Measurements from ENCODE around the gene ZDHHC11. TPM values are rescaled to one million over a fixed set of nuclear protein-coding genes. Genes with fewer than 3 reads are reported as not detected.

The ZDHHC11 gene
- total and polyA plus RNA-seq, 4 donors = 11.7 to 21.6 (median 16.1) TPM

DNA sequence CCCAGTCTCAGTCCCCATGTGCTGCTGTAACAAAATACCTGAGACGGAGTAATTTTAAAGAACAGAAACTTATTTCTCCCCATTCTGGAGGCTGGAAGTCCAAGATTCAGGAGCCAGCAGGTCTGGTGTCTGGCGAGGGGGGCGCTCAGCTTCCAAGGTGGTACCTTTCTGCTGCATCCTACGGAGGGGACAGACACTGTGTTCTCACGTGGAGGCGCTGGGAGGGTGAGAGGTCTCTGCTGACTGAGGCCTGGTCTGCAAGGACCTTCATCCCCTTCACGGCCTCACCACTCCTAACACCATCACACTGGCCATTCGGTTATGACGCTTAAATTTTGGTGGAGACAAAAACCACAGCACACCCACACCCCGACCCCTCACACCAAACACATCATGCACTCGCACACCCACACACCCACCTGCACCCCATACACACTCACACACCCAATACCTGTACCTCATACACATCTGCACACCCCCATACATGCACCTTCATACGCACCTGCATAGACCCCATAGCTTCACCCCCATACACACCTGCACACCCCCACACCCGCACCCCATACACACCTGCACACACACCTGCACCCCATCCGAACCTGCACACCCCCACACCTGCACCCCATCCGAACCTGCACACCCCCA, 9.8 kb upstream of the ZDHHC11 start:
- 90% methylated on average over 13 of the region's 15 CpGs for WGBS (ENCODE audit: insufficient coverage)
- H3K27ac ChIP-seq (ENCODE audit: low read depth, low read length) = no peak overlapping the region
- H3K4me1 ChIP-seq (ENCODE audit: control insufficient read depth, insufficient read depth, low read length) = no peaks in the 10 kb centered on the region
- no peaks in the 10 kb centered on the region for H3K27me3 ChIP-seq (ENCODE audit: control insufficient read depth, insufficient read depth, low read length)
- no peaks in the 10 kb centered on the region for H3K9me3 ChIP-seq (ENCODE audit: control insufficient read depth, insufficient read depth, low read length)
- H3K36me3 ChIP-seq (ENCODE audit: control insufficient read depth, insufficient read depth, low read length) = peaks cover 71% of the 10 kb centered on the region
- no peak overlapping the region for H3K4me3 ChIP-seq (ENCODE audit: low read depth, low read length)
- no peak for DNase-seq (ENCODE audit: low read depth in 4 of 6, low spot score in 6 of 6)

DNA sequence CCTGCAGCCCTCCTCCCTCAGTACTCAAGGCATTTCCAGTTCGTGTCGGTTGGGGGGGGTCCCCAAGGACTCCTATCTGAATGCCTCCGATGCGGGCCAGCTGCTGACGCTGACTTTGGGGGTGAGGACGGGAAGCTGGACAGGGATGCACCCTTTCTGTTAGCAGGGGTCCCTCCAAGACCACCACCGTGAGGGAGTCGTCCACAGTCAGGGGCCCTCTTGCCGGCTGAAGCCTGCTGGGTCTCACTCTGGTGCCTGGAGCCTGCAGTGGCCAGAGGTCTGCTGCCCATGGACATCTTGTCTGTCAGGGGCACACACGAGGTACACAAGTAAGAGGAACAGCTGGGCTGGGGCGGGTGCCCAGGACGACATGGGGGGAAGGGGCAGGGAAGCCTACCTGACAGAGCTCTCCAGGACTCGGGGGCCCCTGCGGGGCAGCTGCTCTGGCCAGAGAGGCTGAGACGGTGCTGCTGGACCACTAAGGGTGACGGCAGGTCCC, 9.1 kb upstream of the ZDHHC11 start:
- WGBS (ENCODE audit: insufficient coverage) = 87% methylated on average over 16 of the region's 16 CpGs

DNA sequence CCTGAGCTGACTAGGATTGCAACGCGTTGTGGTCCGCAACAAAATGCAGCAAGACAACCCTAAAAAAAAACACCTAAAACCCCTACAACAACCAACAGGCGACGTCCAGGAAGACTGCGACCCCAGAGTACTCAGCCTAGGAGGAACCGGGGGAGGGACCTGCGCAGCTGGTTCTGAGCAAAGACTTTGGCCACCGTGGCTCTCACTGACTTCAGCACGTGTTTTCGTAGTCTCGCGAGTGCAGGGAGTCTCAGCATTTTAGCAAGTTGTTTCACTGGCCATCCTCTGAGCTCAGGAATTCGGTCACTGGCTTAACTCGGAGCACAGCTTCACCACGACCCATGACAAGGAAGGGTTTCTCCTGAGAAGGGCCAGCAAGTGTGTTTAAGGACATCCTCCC, 8.6 kb upstream of the ZDHHC11 start:
- Histone ChIP-seq H3K36me3 (ENCODE audit: control insufficient read depth, insufficient read depth, low read length) (peaks cover 59% of the 10 kb centered on the region), H3K9me3 (ENCODE audit: control insufficient read depth, insufficient read depth, low read length) (no peaks in the 10 kb centered on the region), H3K4me1 (ENCODE audit: control insufficient read depth, insufficient read depth, low read length) (no peaks in the 10 kb centered on the region), H3K27me3 (ENCODE audit: control insufficient read depth, insufficient read depth, low read length) (no peaks in the 10 kb centered on the region), H3K27ac (ENCODE audit: low read depth, low read length) (no peak overlapping the region), H3K4me3 (ENCODE audit: low read depth, low read length) (no peak overlapping the region)
- 85% methylated on average over 15 of the region's 16 CpGs for WGBS (ENCODE audit: insufficient coverage)
- no peak for DNase-seq (ENCODE audit: low read depth in 4 of 6, low spot score in 6 of 6)

More for the DNA sequence above, 9.1 kb upstream of the ZDHHC11 start:
- no peaks in the 10 kb centered on the region for H3K9me3 ChIP-seq (ENCODE audit: control insufficient read depth, insufficient read depth, low read length)
- H3K4me3 ChIP-seq (ENCODE audit: low read depth, low read length) = no peak overlapping the region
- H3K27me3 ChIP-seq (ENCODE audit: control insufficient read depth, insufficient read depth, low read length) = no peaks in the 10 kb centered on the region
- no peak for DNase-seq (ENCODE audit: low read depth in 4 of 6, low spot score in 6 of 6)
- H3K4me1 ChIP-seq (ENCODE audit: control insufficient read depth, insufficient read depth, low read length) = no peaks in the 10 kb centered on the region
- peaks cover 63% of the 10 kb centered on the region for H3K36me3 ChIP-seq (ENCODE audit: control insufficient read depth, insufficient read depth, low read length)
- no peak overlapping the region for H3K27ac ChIP-seq (ENCODE audit: low read depth, low read length)

DNA sequence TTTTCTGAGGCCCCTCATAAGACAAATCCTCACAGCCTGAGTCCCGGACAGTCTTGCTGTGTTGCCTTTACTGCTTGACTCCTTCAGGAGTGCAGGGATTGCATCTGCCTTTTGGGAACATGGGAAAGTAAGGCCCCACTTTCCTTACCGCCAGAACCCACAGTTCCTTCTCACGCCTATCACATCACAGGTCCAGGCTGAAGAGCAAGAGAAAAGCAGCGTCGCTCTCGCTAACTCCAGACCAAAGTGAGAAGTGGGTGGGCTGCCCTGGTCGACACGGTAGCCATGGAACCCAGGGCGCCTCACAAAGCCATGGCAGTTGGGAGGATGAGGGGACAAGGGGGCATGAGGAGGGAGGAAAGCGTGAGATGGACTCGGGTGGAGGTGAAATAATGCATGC, 7.9 kb upstream of the ZDHHC11 start:
- no peaks in the 10 kb centered on the region for H3K4me1 ChIP-seq (ENCODE audit: control insufficient read depth, insufficient read depth, low read length)
- no peak for DNase-seq (ENCODE audit: low read depth in 4 of 6, low spot score in 6 of 6)
- no peak overlapping the region for H3K4me3 ChIP-seq (ENCODE audit: low read depth, low read length)
- no peaks in the 10 kb centered on the region for H3K9me3 ChIP-seq (ENCODE audit: control insufficient read depth, insufficient read depth, low read length)
- no peaks in the 10 kb centered on the region for H3K27me3 ChIP-seq (ENCODE audit: control insufficient read depth, insufficient read depth, low read length)
- 69% methylated on average over 10 of the region's 11 CpGs for WGBS (ENCODE audit: insufficient coverage)
- H3K36me3 ChIP-seq (ENCODE audit: control insufficient read depth, insufficient read depth, low read length) = peaks cover 52% of the 10 kb centered on the region
- no peak overlapping the region for H3K27ac ChIP-seq (ENCODE audit: low read depth, low read length)

DNA sequence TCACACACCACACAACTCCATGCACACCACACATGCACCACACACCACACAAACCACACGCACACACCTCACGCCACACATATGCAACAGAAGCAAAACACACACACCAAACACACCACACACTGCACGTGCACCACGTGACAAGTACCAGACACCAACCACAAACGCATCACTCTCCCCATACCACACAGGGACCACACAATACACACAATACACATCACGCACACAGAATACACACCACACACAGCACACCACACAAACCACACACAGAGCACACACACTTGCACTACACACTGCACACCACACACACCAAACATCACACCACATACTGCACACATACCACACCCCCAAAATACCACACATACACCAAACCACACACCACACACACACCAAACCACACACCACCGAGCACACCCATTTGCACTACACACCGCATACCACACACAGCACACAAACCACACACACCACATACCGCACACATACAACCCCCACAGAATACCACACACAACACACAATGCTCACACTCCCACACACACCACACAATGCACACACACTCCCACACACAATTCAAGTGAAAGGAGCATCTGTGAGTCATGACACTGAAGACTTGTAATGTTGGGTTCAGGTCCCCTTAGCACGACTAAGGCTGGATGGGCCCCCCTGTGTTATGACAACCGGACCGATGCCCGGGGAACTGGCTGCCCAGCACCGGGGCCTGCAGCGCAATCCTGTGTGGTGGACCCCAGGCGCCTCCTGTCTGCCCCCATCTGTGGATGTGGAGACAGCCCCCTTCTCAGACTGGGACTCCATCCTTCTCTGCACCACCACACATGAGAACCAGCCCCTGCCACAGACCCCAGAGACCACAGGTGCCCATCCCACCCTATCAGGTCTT, 6.0 kb upstream of the ZDHHC11 start:
- WGBS (ENCODE audit: insufficient coverage) = 95% methylated on average over 15 of the region's 16 CpGs
- H3K4me3 ChIP-seq (ENCODE audit: low read depth, low read length) = no peak overlapping the region
- peaks cover 33% of the 10 kb centered on the region for H3K36me3 ChIP-seq (ENCODE audit: control insufficient read depth, insufficient read depth, low read length)
- no peaks in the 10 kb centered on the region for H3K27me3 ChIP-seq (ENCODE audit: control insufficient read depth, insufficient read depth, low read length)
- H3K27ac ChIP-seq (ENCODE audit: low read depth, low read length) = no peak overlapping the region
- H3K9me3 ChIP-seq (ENCODE audit: control insufficient read depth, insufficient read depth, low read length) = no peaks in the 10 kb centered on the region
- DNase-seq (ENCODE audit: low read depth in 4 of 6, low spot score in 6 of 6) = no peak
- no peaks in the 10 kb centered on the region for H3K4me1 ChIP-seq (ENCODE audit: control insufficient read depth, insufficient read depth, low read length)

DNA sequence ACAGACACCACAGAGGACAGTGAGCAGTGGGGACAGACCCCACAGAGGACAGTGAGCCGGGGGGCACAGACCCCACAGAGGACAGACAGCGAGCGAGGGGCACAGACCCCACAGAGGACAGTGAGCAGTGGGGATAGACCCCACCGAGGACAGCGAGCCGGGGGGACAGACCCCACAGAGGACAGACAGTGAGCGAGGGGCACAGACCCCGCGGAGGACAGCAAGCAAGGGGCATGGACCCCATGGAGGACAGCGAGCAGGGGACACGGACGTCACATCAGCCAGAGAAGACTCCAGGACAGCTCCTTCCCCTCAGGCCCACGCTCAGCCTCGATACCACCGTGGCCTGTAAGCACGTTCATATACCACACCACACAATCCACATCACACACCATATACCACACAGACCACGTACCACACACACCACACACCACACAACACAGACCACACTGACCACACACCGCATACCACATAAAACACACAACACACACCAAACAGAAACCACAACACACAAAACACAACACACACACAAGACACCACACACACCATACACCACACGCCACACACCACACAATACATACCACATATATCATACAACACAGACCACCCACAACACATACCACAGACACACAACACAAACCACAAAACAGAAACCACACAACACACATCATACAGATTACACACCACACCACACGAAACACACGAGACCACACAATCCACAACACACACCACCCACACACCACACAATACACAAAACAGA, 5.2 kb upstream of the ZDHHC11 start:
- Histone ChIP-seq H3K9me3 (ENCODE audit: control insufficient read depth, insufficient read depth, low read length) (no peaks in the 10 kb centered on the region), H3K27me3 (ENCODE audit: control insufficient read depth, insufficient read depth, low read length) (no peaks in the 10 kb centered on the region), H3K4me1 (ENCODE audit: control insufficient read depth, insufficient read depth, low read length) (no peaks in the 10 kb centered on the region), H3K36me3 (ENCODE audit: control insufficient read depth, insufficient read depth, low read length) (peaks cover 24% of the 10 kb centered on the region), H3K27ac (ENCODE audit: low read depth, low read length) (no peak overlapping the region), H3K4me3 (ENCODE audit: low read depth, low read length) (no peak overlapping the region)
- WGBS (ENCODE audit: insufficient coverage) = 81% methylated on average over 21 of the region's 21 CpGs
- DNase-seq (ENCODE audit: low read depth in 4 of 6, low spot score in 6 of 6) = no peak

DNA sequence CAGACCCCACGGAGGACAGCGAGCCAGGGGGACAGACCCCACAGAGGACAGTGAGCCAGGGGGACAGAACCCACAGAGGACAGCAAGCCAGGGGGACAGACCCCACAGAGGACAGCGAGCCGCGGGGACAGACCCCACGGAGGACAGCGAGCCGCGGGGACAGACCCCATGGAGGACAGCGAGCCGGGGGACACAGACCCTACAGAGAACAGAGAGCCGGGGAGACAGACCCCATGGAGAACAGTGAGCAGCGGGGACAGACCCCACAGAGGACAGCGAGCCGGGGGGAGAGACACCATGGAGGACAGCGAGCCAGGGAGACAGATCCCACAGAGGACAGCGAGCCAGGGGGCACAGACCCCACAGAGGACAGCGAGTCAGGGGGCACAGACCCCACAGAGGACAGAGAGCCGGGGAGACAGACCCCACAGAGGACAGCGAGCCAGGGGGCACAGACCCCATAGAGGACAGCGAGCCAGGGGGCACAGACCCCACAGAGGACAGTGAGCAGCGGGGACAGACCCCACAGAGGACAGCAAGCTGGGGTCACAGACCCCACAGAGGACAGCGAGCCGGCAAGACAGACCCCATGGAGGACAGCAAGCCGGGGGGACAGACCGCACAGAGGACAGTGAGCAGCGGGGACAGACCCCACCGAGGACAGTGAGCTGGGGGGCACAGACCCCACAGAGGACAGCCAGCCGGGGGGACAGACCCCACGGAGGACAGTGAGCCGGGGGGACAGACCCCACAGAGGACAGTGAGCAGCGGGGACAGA, 4.4 kb upstream of the ZDHHC11 start:
- no peaks in the 10 kb centered on the region for H3K27me3 ChIP-seq (ENCODE audit: control insufficient read depth, insufficient read depth, low read length)
- no peaks in the 10 kb centered on the region for H3K9me3 ChIP-seq (ENCODE audit: control insufficient read depth, insufficient read depth, low read length)
- WGBS (ENCODE audit: insufficient coverage) = 90% methylated on average over 31 of the region's 32 CpGs
- peaks cover 21% of the 10 kb centered on the region for H3K36me3 ChIP-seq (ENCODE audit: control insufficient read depth, insufficient read depth, low read length)
- no peak for DNase-seq (ENCODE audit: low read depth in 4 of 6, low spot score in 6 of 6)
- peaks cover 4% of the 10 kb centered on the region for H3K4me1 ChIP-seq (ENCODE audit: control insufficient read depth, insufficient read depth, low read length)
- H3K4me3 ChIP-seq (ENCODE audit: low read depth, low read length) = no peak overlapping the region
- no peak overlapping the region for H3K27ac ChIP-seq (ENCODE audit: low read depth, low read length)

DNA sequence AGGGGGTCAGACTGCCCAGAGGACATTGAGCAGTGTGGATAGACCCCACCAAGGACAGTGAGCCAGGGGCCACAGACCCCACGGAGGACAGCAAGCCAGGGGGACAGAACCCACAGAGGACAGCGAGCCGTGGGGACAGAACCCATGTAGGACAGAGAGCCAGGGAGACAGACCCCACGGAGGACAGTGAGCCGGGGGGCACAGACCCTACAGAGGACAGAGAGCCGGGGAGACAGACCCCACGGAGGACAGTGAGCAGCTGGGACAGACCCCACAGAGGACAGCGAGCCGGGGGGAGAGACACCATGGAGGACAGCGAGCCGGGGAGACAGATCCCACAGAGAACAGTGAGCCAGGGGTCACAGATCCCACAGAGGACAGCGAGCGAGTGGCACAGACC, 3.4 kb upstream of the ZDHHC11 start:
- peaks cover 19% of the 10 kb centered on the region for H3K36me3 ChIP-seq (ENCODE audit: control insufficient read depth, insufficient read depth, low read length)
- no peaks in the 10 kb centered on the region for H3K9me3 ChIP-seq (ENCODE audit: control insufficient read depth, insufficient read depth, low read length)
- 92% methylated on average over 13 of the region's 13 CpGs for WGBS (ENCODE audit: insufficient coverage)
- no peak overlapping the region for H3K4me3 ChIP-seq (ENCODE audit: low read depth, low read length)
- no peak for DNase-seq (ENCODE audit: low read depth in 4 of 6, low spot score in 6 of 6)
- no peaks in the 10 kb centered on the region for H3K27me3 ChIP-seq (ENCODE audit: control insufficient read depth, insufficient read depth, low read length)
- no peak overlapping the region for H3K27ac ChIP-seq (ENCODE audit: low read depth, low read length)
- peaks cover 12% of the 10 kb centered on the region for H3K4me1 ChIP-seq (ENCODE audit: control insufficient read depth, insufficient read depth, low read length)
